GM18508 (cell line): ENCODE results near the gene ALG1.
A peak's percentile ranks its signal among the peaks of the same experiment; 100 is the strongest.

ENCODE experiments used
- ATAC-seq: cut with Tn5 transposase; IDR thresholded peaks from one replicate; pipeline ENCODE4 v1.9.1; 2021; ENCODE audit warnings: moderate number of reproducible peaks; ENCODE audit not compliant: insufficient read depth, unreplicated experiment

ALG1 gene

GRCh38 chr16:5071681-5072333, at the start of gene ALG1:
Gene ALG1, plus strand, starts transcription at chr16:5071843. Its CDS starts 7 bp downstream, at chr16:5071850.
- ATAC-seq = peak; percentile 45

GRCh38 chr16:5022521-5022920, 49.1 kb upstream of the ALG1 start:
- ATAC-seq = no peak

- no peak for ATAC-seq
These were observed 47.0 kb upstream of the ALG1 start for GRCh38 chr16:5024632-5025031.

GRCh38 chr16:5025171-5025632, 46.4 kb upstream of the ALG1 start:
- ATAC-seq = no peak

GRCh38 chr16:5026664-5027063, 45.0 kb upstream of the ALG1 start:
- ATAC-seq = no peak

- no peak for ATAC-seq
These were observed 44.6 kb upstream of the ALG1 start for GRCh38 chr16:5027086-5027485.

- ATAC-seq = no peak
These were observed 43.9 kb upstream of the ALG1 start for GRCh38 chr16:5027575-5028235.

- ATAC-seq = no peak
These were observed 42.6 kb upstream of the ALG1 start for GRCh38 chr16:5028950-5029475.

- no peak for ATAC-seq
These were observed 41.3 kb upstream of the ALG1 start for GRCh38 chr16:5030251-5030870.

- ATAC-seq = no peak
These were observed 40.0 kb upstream of the ALG1 start for GRCh38 chr16:5031601-5032000.

GRCh38 chr16:5032748-5033167, 38.9 kb upstream of the ALG1 start:
- no peak for ATAC-seq

- no peak for ATAC-seq
These were observed 38.1 kb upstream of the ALG1 start, which contains the start of gene NAGPA for GRCh38 chr16:5033256-5034166. Gene NAGPA, minus strand, starts transcription at chr16:5033935. Its CDS starts 21 bp downstream, at chr16:5033914.

- ATAC-seq = no peak
These were observed 37.5 kb upstream of the ALG1 start for GRCh38 chr16:5034167-5034523.

- ATAC-seq = no peak
These were observed 35.8 kb upstream of the ALG1 start for GRCh38 chr16:5035909-5036227.

- ATAC-seq = no peak
These were observed 35.2 kb upstream of the ALG1 start for GRCh38 chr16:5036228-5037156.

- no peak for ATAC-seq
These were observed 31.2 kb upstream of the ALG1 start for GRCh38 chr16:5040451-5040850.

GRCh38 chr16:5041600-5042133, 30.0 kb upstream of the ALG1 start:
- ATAC-seq = no peak

- no peak for ATAC-seq
These were observed 29.0 kb upstream of the ALG1 start for GRCh38 chr16:5042574-5043171.
